GM12891 (cell line): Measurements from ENCODE around the gene CHAD. TPM values are rescaled to one million over a fixed set of nuclear protein-coding genes. Genes with fewer than 3 reads are reported as not detected.

Source experiments
- DNase-seq: peaks from one replicate; pipeline ENCODE4 v3.0.0; 2011; ENCODE audit warnings: low spot score; ENCODE audit not compliant: insufficient read length
- FAIRE-seq: peaks from 2 replicates; lab custom pipeline; 2011; peaks lifted over from hg19 to GRCh38; lab: Jason Lieb, UNC
- PAX5 ChIP-seq: IDR thresholded peaks from 2 replicates; pipeline ENCODE4 v1.6.1; 2011; ENCODE audit warnings: low read length, moderate library complexity, mild to moderate bottlenecking; ENCODE audit not compliant: insufficient read depth, severe bottlenecking
- POLR2A ChIP-seq: IDR thresholded peaks from 2 replicates; pipeline ENCODE4 v1.6.1; 2011; ENCODE audit warnings: low read depth, low read length, control low read depth
- POLR2AphosphoS5 ChIP-seq: IDR thresholded peaks from 2 replicates; pipeline ENCODE4 v1.6.1; 2011; ENCODE audit warnings: low read depth, low read length, control low read depth
- POU2F2 ChIP-seq: IDR thresholded peaks from 2 replicates; pipeline ENCODE4 v1.6.1; 2011; ENCODE audit warnings: low read depth, mild to moderate bottlenecking, control low read depth, low read length, moderate library complexity
- SPI1 ChIP-seq: IDR thresholded peaks from 2 replicates; pipeline ENCODE4 v1.6.1; 2011; ENCODE audit warnings: low read depth, low read length, control low read depth
- TAF1 ChIP-seq: IDR thresholded peaks from 2 replicates; pipeline ENCODE4 v1.6.1; 2011; ENCODE audit warnings: low read depth, low read length, control low read depth
- polyA plus RNA-seq: library from polyadenylated mRNA; unstranded; fragments of >200 nt; gene quantifications from one replicate; pipeline ENCODE4 v1.2.1, GENCODE V29; 2012; ENCODE audit warnings: low read depth, missing spikeins, inconsistent platforms; ENCODE audit not compliant: missing spikeins

Gene CHAD
- polyA plus RNA-seq, result not detected

- TF ChIP-seq PAX5 (no peak), POLR2A (no peak), SPI1 (no peak), POLR2AphosphoS5 (no peak), POU2F2 (no peak), TAF1 (no peak)
- FAIRE-seq (peak; percentile 5), DNase-seq (no peak)
Measured at GRCh38 chr17:50468304-50469207, at the start of gene CHAD. TSS of gene CHAD (minus strand) at chr17:50468880. CDS start at chr17:50468813, 67 bp downstream.

DNA sequence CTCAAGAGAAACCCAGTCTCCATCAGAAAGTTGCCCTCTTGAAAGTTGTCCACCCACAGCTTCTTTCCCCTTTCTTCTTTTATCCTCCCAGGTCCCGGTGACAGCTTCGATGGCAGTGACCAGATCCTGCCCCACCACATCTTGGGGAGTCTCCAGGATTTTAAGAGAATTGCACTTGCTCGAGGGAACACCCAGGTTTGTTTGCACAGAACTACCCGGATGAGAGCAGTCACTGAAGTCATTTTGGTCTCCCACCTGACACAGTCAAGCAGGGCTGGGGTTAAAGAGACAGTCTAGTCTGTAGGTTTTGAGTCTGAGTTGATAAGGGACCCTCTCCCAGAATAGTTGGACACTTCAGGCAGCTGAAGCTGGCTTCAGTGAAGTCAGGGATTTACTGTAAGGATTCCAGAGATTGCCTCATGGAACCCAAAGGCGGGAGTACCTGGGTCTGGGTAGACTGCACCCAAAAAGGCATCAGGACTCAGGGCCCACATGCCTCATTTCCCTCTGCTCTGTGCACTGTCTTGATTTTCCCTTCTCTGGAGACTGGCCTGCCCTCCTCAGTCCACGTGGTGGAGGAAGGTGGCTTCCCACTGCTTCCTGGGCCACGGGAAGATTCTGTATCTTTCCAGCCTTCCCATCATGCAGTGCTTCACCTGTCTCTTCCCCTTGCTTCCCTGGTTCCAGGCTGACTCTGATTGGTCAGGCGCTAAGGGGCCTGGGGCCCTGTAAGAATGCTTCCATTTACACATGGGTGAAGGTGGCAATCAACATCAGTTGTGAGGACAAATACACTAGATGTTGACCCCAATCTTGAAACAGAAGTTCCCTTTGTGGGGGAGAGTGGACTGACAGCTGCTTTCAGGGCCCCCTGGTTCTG is 49.1 kb upstream of the CHAD start:
- DNase-seq, result no peak
- no peak for FAIRE-seq
- TF ChIP-seq PAX5 (no peak), POLR2A (no peak), POLR2AphosphoS5 (no peak), POU2F2 (no peak), SPI1 (no peak), TAF1 (no peak)

DNA sequence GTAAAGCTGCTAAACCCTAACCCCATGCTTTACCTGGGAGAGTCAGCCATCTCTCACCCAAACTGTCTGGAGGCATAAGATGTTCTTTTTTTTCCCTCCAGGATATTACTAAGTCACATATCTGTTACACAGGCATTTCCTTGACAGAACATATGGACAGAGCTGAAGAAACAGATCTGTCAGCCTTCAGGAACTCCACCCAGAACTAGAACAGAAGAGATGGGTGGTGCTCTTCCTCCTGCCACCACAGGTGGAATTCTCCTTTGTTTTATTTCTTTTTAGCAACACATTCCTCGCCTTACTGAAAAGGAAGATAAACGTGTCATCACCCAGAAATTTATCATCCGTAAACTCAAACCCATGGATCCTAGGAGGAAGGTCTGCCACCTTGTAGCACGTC is 48.3 kb upstream of the CHAD start:
- TF ChIP-seq SPI1 (no peak), POLR2A (no peak), TAF1 (no peak), POU2F2 (no peak), PAX5 (no peak), POLR2AphosphoS5 (no peak)
- DNase-seq (no peak), FAIRE-seq (no peak)

- FAIRE-seq, result no peak
- TF ChIP-seq POLR2A (no peak), SPI1 (no peak), PAX5 (no peak), POLR2AphosphoS5 (no peak), TAF1 (no peak), POU2F2 (no peak)
- no peak for DNase-seq
Measured at GRCh38 chr17:50514936-50515702, 46.4 kb upstream of the CHAD start.

DNA sequence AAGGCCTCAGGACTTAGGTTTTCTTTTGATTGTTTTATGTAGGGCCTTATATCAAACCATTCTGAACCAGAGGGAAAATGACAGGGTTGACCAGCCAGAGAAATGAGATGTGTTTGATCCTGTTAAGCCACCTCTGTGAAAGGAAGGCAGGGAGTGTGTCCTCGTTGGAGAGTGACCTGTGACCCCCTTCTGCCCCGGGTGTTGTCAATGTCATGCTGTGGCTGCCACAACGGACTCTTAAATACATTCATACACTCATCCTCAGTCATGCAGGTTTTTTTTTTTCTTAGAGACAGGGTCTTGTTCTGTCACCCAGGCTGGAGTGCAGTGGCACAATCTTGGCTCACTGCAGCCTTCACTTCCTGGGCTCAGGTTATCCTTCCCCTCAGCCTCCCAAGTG is 45.7 kb upstream of the CHAD start:
- FAIRE-seq (no peak), DNase-seq (no peak)
- no peak for TF ChIP-seq POU2F2
- TF ChIP-seq POLR2AphosphoS5, result no peak
- TF ChIP-seq TAF1, result no peak
- no peak for TF ChIP-seq SPI1
- no peak for TF ChIP-seq PAX5
- TF ChIP-seq POLR2A, result no peak

- TF ChIP-seq POU2F2 (no peak), SPI1 (no peak), POLR2AphosphoS5 (no peak), PAX5 (no peak), POLR2A (no peak), TAF1 (no peak)
- DNase-seq, result no peak
- no peak for FAIRE-seq
Measured at GRCh38 chr17:50513495-50513894, 44.8 kb upstream of the CHAD start.

GRCh38 chr17:50511058-50511457 is 42.4 kb upstream of the CHAD start:
- DNase-seq (peak; percentile 70), FAIRE-seq (peak; percentile 94)
- TF ChIP-seq PAX5 (no peak), SPI1 (no peak), POLR2AphosphoS5 (no peak), POLR2A (no peak), TAF1 (no peak), POU2F2 (no peak; the same call in 1 of the 2 replicates)
